Measurements from ENCODE around the gene DHRS9. TPM values are rescaled to one million over a fixed set of nuclear protein-coding genes. Genes with fewer than 3 reads are reported as not detected.

DHRS9 gene
- total and polyA plus RNA-seq, 2 donors (not counting 1 experiment from before 2014, with no cell fraction given), result 0.25 to 0.94 TPM

- Histone ChIP-seq H3K4me2 (replicated peaks; ENCODE audit: low read depth, low read length, poor library complexity, severe bottlenecking) (no peak overlapping the region), H4K20me1 (ENCODE audit: control insufficient read depth, insufficient read depth, low read length, poor library complexity, severe bottlenecking) (no peaks in the 10 kb centered on the region), H3K9me3 (ENCODE audit: control extremely low read depth in 1 of 3, control insufficient read depth in 2 of 3, insufficient read depth in 1 of 3, low read length in 2 of 3) (no peaks in the 10 kb centered on the region), H2AFZ (ENCODE audit: insufficient read depth, low read depth, low read length, poor library complexity, severe bottlenecking) (no peak overlapping the region), H3K4me3 (ENCODE audit: control extremely low read depth in 1 of 5, extremely low read depth in 1 of 5, insufficient read depth in 1 of 5, low read depth in 2 of 5, low read length in 4 of 5) (no peak overlapping the region), H3K27ac (ENCODE audit: low read length in 2 of 2) (no peak overlapping the region), H3K36me3 (replicated peaks in 1 of 2; ENCODE audit: control extremely low read depth in 1 of 2, control insufficient read depth in 1 of 2, extremely low read depth in 1 of 2, insufficient read depth in 2 of 2, low read length in 1 of 2) (no peaks in the 10 kb centered on the region), H3K27me3 (replicated peaks in 1 of 4; ENCODE audit: control extremely low read depth in 1 of 4, control insufficient read depth in 3 of 4, insufficient read depth in 4 of 4, low read length in 3 of 4) (peaks cover 0 to 11% (median 7%) of the 10 kb centered on the region in 4 experiments), H3K9ac (ENCODE audit: low read length) (no peak overlapping the region), H3K79me2 (ENCODE audit: control insufficient read depth, insufficient read depth, low read length) (no peaks in the 10 kb centered on the region), H3K4me1 (ENCODE audit: control insufficient read depth in 2 of 2, insufficient read depth in 2 of 2, low read length in 2 of 2) (no peaks in the 10 kb centered on the region)
- Mint-ChIP-seq H3K4me1 (no peaks in the 10 kb centered on the region), H3K9me3 (ENCODE audit: insufficient read depth) (peaks cover 4% of the 10 kb centered on the region), H3K27me3 (peaks cover 10% of the 10 kb centered on the region), H3K27ac (no peak overlapping the region), H3K4me3 (no peak overlapping the region)
- CTCF ChIA-PET, result interaction anchor here (1.3 to 2.0 kb wide), 2 partner anchors 9 to 12 kb away, joined by 6 to 7 read pairs; no protein-coding TSS in a partner anchor
- no peak for ATAC-seq (ENCODE audit: low read depth)
- no peak for TF ChIP-seq CTCF (IDR thresholded peaks at IDR 0.05)
- no peak for TF ChIP-seq EZH2 (IDR thresholded peaks at IDR 0.05; ENCODE audit: borderline replicate concordance, insufficient read depth, low read depth, low read length, poor library complexity, severe bottlenecking)
- 100% methylated on average over 3 of the region's 4 CpGs for WGBS (ENCODE audit: insufficient coverage)
- no peak for DNase-seq
- POLR2A ChIA-PET, result no interaction called here
- intact Hi-C loops (cut with micrococcal nuclease), result no loop called here
These were observed 49.9 kb downstream of the DHRS9 start for GRCh38 chr2:169119123-169119760.

GRCh38 chr2:169119851-169120250, 50.5 kb downstream of the DHRS9 start:
- Histone ChIP-seq H2AFZ (ENCODE audit: insufficient read depth, low read depth, low read length, poor library complexity, severe bottlenecking) (no peak overlapping the region), H3K4me3 (ENCODE audit: control extremely low read depth in 1 of 5, extremely low read depth in 1 of 5, insufficient read depth in 1 of 5, low read depth in 2 of 5, low read length in 4 of 5) (no peak overlapping the region), H3K9me3 (ENCODE audit: control extremely low read depth in 1 of 3, control insufficient read depth in 2 of 3, insufficient read depth in 1 of 3, low read length in 2 of 3) (no peaks in the 10 kb centered on the region), H3K9ac (ENCODE audit: low read length) (no peak overlapping the region), H3K27me3 (replicated peaks in 1 of 4; ENCODE audit: control extremely low read depth in 1 of 4, control insufficient read depth in 3 of 4, insufficient read depth in 4 of 4, low read length in 3 of 4) (peaks cover 0 to 11% (median 7%) of the 10 kb centered on the region in 4 experiments), H4K20me1 (ENCODE audit: control insufficient read depth, insufficient read depth, low read length, poor library complexity, severe bottlenecking) (no peaks in the 10 kb centered on the region), H3K36me3 (replicated peaks in 1 of 2; ENCODE audit: control extremely low read depth in 1 of 2, control insufficient read depth in 1 of 2, extremely low read depth in 1 of 2, insufficient read depth in 2 of 2, low read length in 1 of 2) (no peaks in the 10 kb centered on the region), H3K79me2 (ENCODE audit: control insufficient read depth, insufficient read depth, low read length) (no peaks in the 10 kb centered on the region), H3K4me2 (replicated peaks; ENCODE audit: low read depth, low read length, poor library complexity, severe bottlenecking) (no peak overlapping the region), H3K4me1 (ENCODE audit: control insufficient read depth in 2 of 2, insufficient read depth in 2 of 2, low read length in 2 of 2) (no peaks in the 10 kb centered on the region), H3K27ac (ENCODE audit: low read length in 2 of 2) (no peak overlapping the region)
- intact Hi-C loops (cut with micrococcal nuclease), result no loop called here
- peaks cover 4% of the 10 kb centered on the region for H3K9me3 Mint-ChIP-seq (ENCODE audit: insufficient read depth)
- WGBS (ENCODE audit: insufficient coverage), result 100% methylated on average over 2 of the region's 4 CpGs
- POLR2A ChIA-PET, result no interaction called here
- no peak overlapping the region for H3K4me3 Mint-ChIP-seq
- DNase-seq (no peak), ATAC-seq (ENCODE audit: low read depth) (no peak)
- H3K27ac Mint-ChIP-seq, result no peak overlapping the region
- peaks cover 10% of the 10 kb centered on the region for H3K27me3 Mint-ChIP-seq
- TF ChIP-seq EZH2 (IDR thresholded peaks at IDR 0.05; ENCODE audit: borderline replicate concordance, insufficient read depth, low read depth, low read length, poor library complexity, severe bottlenecking), result no peak
- no peak for TF ChIP-seq CTCF (IDR thresholded peaks at IDR 0.05)
- no peaks in the 10 kb centered on the region for H3K4me1 Mint-ChIP-seq
- CTCF ChIA-PET, result interaction anchor here (1.0 to 2.0 kb wide), 3 partner anchors 10 to 21 kb away, joined by 4 to 7 read pairs (median 6); no protein-coding TSS in a partner anchor

Measured in B cell (primary cell).